ENCODE results near the gene KDM4E. TPM values are rescaled to one million over a fixed set of nuclear protein-coding genes. Genes with fewer than 3 reads are reported as not detected.
"Not testable (repeated sequence)": the region's sequence is repeated elsewhere in the genome, so short reads cannot be mapped to it uniquely, and the experiment has no call there.

Gene KDM4E
- total RNA-seq, 2 experiments from 2014 or later: not detected

DNA sequence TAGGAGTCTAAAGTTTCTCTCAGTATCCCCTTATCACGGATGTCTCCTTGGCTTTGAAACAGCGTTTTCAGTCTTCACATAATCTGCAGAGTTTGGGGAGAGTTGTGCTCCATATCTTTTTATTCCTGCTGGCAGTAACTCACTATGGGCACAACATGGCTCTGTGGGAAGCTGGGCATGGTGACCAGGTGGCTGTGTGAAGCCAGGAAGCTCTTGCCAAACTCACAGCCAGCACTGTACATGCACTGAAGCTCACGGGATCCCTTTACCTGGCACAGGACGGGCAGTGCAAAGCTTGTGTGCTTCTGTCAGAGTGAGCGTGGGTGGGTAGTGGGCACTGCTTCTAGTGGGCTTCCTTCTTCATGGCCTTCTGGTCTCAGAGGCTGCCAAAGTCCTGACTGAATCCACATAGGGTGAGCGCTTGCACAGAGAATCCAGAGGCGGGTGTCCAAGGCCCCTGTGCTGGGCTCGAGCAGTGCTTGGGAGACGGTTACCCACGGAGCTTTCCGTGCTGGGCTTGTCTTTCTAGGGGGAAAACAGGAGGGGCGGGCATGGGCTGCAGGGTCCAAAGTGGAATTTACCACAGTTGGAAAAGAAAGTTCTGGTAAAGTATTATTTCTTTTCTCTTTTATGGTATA lies 10.8 kb upstream of the KDM4E start:
- ATAC-seq: no peak
- Mint-ChIP-seq H3K27ac (no peak overlapping the region), H3K27me3 (peaks cover 4% of the 10 kb centered on the region), H3K4me3 (no peak overlapping the region), H3K4me1 (ENCODE audit: low read depth) (no peaks in the 10 kb centered on the region), H3K36me3 (ENCODE audit: low read depth) (no peaks in the 10 kb centered on the region), H3K9me3 (no peaks in the 10 kb centered on the region)
- ChIA-PET CTCF (no interaction called here), POLR2A (no interaction called here)
- intact Hi-C loops (cut with micrococcal nuclease): no loop called here
- TF ChIP-seq, protein P1, sequence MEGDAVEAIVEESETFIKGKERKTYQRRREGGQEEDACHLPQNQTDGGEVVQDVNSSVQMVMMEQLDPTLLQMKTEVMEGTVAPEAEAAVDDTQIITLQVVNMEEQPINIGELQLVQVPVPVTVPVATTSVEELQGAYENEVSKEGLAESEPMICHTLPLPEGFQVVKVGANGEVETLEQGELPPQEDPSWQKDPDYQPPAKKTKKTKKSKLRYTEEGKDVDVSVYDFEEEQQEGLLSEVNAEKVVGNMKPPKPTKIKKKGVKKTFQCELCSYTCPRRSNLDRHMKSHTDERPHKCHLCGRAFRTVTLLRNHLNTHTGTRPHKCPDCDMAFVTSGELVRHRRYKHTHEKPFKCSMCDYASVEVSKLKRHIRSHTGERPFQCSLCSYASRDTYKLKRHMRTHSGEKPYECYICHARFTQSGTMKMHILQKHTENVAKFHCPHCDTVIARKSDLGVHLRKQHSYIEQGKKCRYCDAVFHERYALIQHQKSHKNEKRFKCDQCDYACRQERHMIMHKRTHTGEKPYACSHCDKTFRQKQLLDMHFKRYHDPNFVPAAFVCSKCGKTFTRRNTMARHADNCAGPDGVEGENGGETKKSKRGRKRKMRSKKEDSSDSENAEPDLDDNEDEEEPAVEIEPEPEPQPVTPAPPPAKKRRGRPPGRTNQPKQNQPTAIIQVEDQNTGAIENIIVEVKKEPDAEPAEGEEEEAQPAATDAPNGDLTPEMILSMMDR (IDR thresholded peaks at IDR 0.05): no peak
- no peak for DNase-seq

DNA sequence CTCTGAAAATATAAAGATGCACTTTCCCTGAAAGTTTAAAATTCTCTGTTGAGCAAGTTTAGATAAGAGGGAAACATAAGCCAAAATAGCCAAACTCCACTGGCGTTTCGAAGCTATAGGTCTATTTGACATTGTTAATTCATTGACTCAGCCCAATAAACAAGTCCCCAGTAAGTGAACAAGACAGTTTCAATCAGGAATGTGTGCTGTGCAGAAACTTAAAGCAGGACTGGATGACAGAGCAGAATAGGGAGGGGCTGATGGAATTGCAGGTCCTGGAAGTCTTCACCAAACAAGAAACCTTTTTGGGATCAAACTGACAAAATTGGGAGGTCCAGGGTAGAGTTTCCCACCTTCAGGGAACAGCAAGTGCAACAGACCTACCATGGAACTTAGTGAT lies 8.9 kb upstream of the KDM4E start:
- DNase-seq: no peak
- H3K4me1 Mint-ChIP-seq (ENCODE audit: low read depth): no peaks in the 10 kb centered on the region
- intact Hi-C loops (cut with micrococcal nuclease): no loop called here
- H3K4me3 Mint-ChIP-seq: no peak overlapping the region
- H3K9me3 Mint-ChIP-seq: no peaks in the 10 kb centered on the region
- no peaks in the 10 kb centered on the region for H3K36me3 Mint-ChIP-seq (ENCODE audit: low read depth)
- POLR2A ChIA-PET: interaction anchor here (0.6 kb wide), 1 partner anchor 184 kb away, joined by 3 read pairs; no protein-coding TSS in a partner anchor
- TF ChIP-seq, protein P1 (IDR thresholded peaks at IDR 0.05): no peak
- no peak overlapping the region for H3K27ac Mint-ChIP-seq
- ATAC-seq: no peak
- peaks cover 4% of the 10 kb centered on the region for H3K27me3 Mint-ChIP-seq
- CTCF ChIA-PET: no interaction called here

DNA sequence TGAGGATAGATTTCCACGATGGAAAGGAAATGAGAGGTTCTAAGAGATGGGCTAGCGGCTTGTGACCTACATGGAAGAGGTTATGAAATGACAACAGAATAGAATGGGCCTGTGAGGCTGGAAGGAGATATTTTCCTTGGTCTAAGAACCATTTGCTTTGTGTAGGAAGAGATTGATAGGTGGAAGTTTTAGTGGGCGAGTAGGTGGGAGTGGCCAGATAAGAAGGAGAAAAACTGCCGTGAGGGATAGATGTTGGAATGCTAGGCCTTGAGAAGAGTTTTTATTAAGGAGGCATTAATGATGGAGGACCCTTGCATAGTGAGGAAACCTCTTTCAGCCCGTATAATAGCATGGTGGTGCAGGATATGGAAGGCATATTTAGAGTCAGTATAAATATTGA lies 3.6 kb upstream of the KDM4E start:
- CTCF ChIA-PET; POLR2A ChIA-PET; intact Hi-C loops (cut with micrococcal nuclease); H3K36me3 Mint-ChIP-seq (ENCODE audit: low read depth); DNase-seq; ATAC-seq; H3K27me3 Mint-ChIP-seq; H3K9me3 Mint-ChIP-seq; H3K4me3 Mint-ChIP-seq; H3K27ac Mint-ChIP-seq; H3K4me1 Mint-ChIP-seq (ENCODE audit: low read depth): not testable (repeated sequence)

DNA sequence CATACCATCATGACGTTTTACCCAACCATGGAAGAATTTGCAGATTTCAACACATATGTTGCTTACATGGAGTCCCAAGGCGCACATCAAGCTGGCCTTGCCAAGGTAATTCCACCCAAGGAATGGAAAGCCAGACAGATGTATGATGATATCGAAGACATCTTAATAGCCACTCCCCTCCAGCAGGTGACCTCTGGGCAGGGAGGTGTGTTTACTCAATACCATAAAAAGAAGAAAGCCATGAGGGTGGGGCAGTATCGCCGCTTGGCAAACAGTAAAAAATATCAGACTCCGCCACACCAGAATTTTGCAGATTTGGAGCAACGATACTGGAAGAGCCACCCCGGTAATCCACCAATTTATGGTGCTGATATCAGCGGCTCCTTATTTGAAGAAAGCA lies 536 bp downstream of the KDM4E start:
- H3K27me3 Mint-ChIP-seq; H3K27ac Mint-ChIP-seq; ATAC-seq; H3K9me3 Mint-ChIP-seq; H3K4me1 Mint-ChIP-seq (ENCODE audit: low read depth); CTCF ChIA-PET; DNase-seq; H3K36me3 Mint-ChIP-seq (ENCODE audit: low read depth); H3K4me3 Mint-ChIP-seq; intact Hi-C loops (cut with micrococcal nuclease); POLR2A ChIA-PET: not testable (repeated sequence)

DNA sequence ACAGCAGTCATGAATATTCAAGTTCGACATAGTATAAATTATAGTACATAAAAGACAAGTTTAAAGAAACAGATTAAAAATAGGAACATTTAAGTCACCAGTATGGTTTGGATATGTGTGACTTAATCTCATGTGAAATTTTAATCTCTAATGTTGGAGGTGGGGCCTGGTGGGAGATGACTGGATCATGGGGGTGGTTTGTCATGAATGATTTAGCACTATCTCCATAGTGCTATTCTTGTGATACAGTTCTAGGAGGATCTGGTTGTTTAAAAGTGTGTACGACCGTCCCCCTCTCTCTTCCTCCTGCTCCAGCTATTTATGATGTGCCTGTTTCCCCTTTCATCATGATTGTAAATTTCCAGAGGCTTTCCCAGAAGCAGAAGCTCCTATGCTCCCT lies 3.3 kb downstream of the KDM4E start:
- TF ChIP-seq, protein P1 (IDR thresholded peaks at IDR 0.05): no peak
- Mint-ChIP-seq H3K4me1 (ENCODE audit: low read depth) (no peaks in the 10 kb centered on the region), H3K27ac (no peak overlapping the region), H3K4me3 (no peak overlapping the region), H3K27me3 (peaks cover 2% of the 10 kb centered on the region), H3K9me3 (no peaks in the 10 kb centered on the region), H3K36me3 (ENCODE audit: low read depth) (no peaks in the 10 kb centered on the region)
- ChIA-PET POLR2A (no interaction called here), CTCF (no interaction called here)
- intact Hi-C loops (cut with micrococcal nuclease): no loop called here
- ATAC-seq: no peak
- DNase-seq: no peak

DNA sequence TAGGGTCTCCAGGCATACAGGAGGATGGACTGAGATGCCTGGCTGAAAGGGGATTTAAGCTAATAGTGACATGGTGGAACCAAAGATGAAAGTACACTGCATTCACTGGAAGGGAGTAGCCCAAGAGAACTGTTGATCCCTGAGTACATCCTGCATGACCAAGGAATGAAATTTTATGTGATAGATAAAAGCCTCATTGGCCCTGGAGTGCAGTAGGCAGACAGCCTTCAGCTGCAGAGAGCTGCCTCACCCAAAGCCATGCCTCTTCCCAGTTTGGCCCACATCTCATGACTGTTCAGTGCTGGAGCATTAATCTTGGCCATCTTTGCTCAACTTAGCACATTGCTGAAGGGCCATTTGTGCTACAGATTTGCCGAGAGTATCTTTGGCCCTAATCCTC lies 8.0 kb downstream of the KDM4E start:
- no peak for DNase-seq
- H3K27me3 Mint-ChIP-seq: peaks cover 12% of the 10 kb centered on the region
- H3K27ac Mint-ChIP-seq: no peak overlapping the region
- no peak overlapping the region for H3K4me3 Mint-ChIP-seq
- ChIA-PET CTCF (interaction anchor here (1.3 kb wide), 1 partner anchor 34 kb away, joined by 5 read pairs; the partner anchor contains the start of gene SRSF8), POLR2A (interaction anchor here (1.2 kb wide), 1 partner anchor 34 kb away, joined by 3 read pairs; no protein-coding TSS in a partner anchor)
- no peak for ATAC-seq
- TF ChIP-seq, protein P1 (IDR thresholded peaks at IDR 0.05): no peak
- no peaks in the 10 kb centered on the region for H3K9me3 Mint-ChIP-seq
- intact Hi-C loops (cut with micrococcal nuclease): no loop called here
- H3K36me3 Mint-ChIP-seq (ENCODE audit: low read depth): no peaks in the 10 kb centered on the region
- no peaks in the 10 kb centered on the region for H3K4me1 Mint-ChIP-seq (ENCODE audit: low read depth)
